Activated T-cell treated with anti-CD3 and anti-CD28 coated beads, Interleukin-2, amount 50 U/mL, for 4 hours (primary cell): Measurements from ENCODE around the gene TCF12. TPM values are rescaled to one million over a fixed set of nuclear protein-coding genes. Genes with fewer than 3 reads are reported as not detected.

ENCODE experiments used
- ATAC-seq, 2 donors: fragments of 200-7000 bp; cut with Tn5 transposase; one replicate each; pipeline ENCODE4 v1.10.0; 2021
- DNase-seq: peaks from one replicate; pipeline ENCODE4 v3.0.0-alpha.2; 2020
- H3K27me3 Mint-ChIP-seq: one replicate; pipeline ENCODE4 v1.8.0; 2021; ENCODE audit warnings: low read depth, mixed read lengths
- H3K36me3 Mint-ChIP-seq: one replicate; pipeline ENCODE4 v1.8.0; 2022; ENCODE audit warnings: mixed read lengths; ENCODE audit not compliant: insufficient read depth
- H3K4me1 Mint-ChIP-seq: one replicate; pipeline ENCODE4 v1.8.0; 2021; ENCODE audit warnings: low read depth, mixed read lengths
- H3K4me3 Mint-ChIP-seq: one replicate; pipeline ENCODE4 v1.8.0; 2021; ENCODE audit warnings: mild to moderate bottlenecking, moderate library complexity, mixed read lengths
- H3K9me3 Mint-ChIP-seq: one replicate; pipeline ENCODE4 v1.8.0; 2021; ENCODE audit warnings: mixed read lengths
- total RNA-seq, 3 donors: library from RNA; stranded (reverse); gene quantifications; one replicate each; pipeline ENCODE4 v1.2.1, GENCODE V29; 2021

The TCF12 gene
- total RNA-seq, 3 donors from 2014 or later = 49.3 to 71.3 (median 63.5) TPM

DNA sequence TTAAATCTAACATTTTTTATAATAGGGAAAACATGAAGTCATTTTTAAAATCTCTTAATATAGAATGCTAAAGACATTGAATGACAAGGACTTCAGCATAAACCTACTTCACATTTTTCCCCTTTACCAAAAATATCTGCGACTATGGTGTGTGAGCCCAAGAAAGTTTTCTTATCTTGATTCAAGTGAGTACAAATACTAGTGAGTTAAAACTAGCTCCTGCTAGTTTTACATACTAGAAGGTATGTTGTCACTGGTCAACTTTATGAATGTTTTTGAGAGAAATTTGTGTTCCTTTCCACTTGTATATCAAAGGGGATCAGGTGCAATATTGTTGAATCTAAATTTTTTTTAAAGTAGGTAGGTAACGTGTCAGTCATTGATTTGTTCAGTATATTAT, 305.4 kb downstream of the TCF12 start:
- DNase-seq = no peak

DNA sequence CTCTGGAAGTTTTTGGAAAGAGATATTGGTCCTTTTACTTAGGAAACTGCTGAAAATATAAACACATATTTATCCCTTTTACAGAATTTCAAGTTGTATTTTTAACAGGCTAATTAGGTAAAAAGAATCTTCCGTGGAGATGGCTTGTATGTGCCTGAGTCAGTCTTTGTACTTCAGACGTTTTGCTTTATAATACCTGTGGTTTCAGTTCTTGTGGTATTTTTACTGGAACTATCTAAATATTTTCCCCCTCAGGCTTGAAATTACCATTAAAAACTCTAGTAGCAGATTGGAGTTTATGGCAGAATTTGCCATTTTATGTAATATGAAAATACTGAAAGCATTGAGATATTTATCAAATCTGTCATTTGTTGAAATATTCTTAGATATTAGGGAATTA, 306.2 kb downstream of the TCF12 start:
- Mint-ChIP-seq H3K4me3 (no peak overlapping the region), H3K27me3 (no peaks in the 10 kb centered on the region), H3K36me3 (no peaks in the 10 kb centered on the region), H3K4me1 (peaks cover 10% of the 10 kb centered on the region), H3K9me3 (no peaks in the 10 kb centered on the region)
- ATAC-seq (no peak), DNase-seq (no peak)

More for the DNA sequence above, 305.4 kb downstream of the TCF12 start:
- no peak overlapping the region for H3K4me3 Mint-ChIP-seq
- peaks cover 14% of the 10 kb centered on the region for H3K4me1 Mint-ChIP-seq
- no peaks in the 10 kb centered on the region for H3K27me3 Mint-ChIP-seq
- H3K9me3 Mint-ChIP-seq = no peaks in the 10 kb centered on the region
- no peak for ATAC-seq
- no peaks in the 10 kb centered on the region for H3K36me3 Mint-ChIP-seq

DNA sequence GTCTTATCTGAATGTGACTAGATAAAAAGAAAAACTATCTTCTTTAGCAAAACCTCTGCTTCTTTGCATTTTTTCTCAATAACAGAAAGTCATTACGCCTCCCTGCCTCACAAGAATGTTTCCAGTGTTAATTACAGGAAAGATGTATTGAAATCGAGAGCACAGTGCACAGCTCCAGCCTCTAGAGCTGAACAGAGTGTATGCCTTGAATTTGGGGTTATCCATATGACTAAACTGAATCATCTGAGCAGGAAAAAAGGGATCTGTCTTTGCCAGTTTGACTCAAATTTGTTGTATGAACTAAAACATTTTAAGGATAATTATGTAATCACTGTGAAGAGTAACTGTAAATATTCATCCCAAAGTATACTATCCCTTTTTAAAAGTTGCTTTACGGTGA, 308.7 kb downstream of the TCF12 start:
- H3K27me3 Mint-ChIP-seq = no peaks in the 10 kb centered on the region
- H3K4me3 Mint-ChIP-seq = no peak overlapping the region
- peaks cover 10% of the 10 kb centered on the region for H3K4me1 Mint-ChIP-seq
- ATAC-seq = no peak
- H3K9me3 Mint-ChIP-seq = no peaks in the 10 kb centered on the region
- no peak for DNase-seq
- H3K36me3 Mint-ChIP-seq = peaks cover under 1% of the 10 kb centered on the region

GRCh38 chr15:57227899-57228298, 309.5 kb downstream of the TCF12 start:
- H3K9me3 Mint-ChIP-seq = no peaks in the 10 kb centered on the region
- peaks cover 5% of the 10 kb centered on the region for H3K36me3 Mint-ChIP-seq
- H3K4me3 Mint-ChIP-seq = no peak overlapping the region
- DNase-seq = no peak
- H3K27me3 Mint-ChIP-seq = no peaks in the 10 kb centered on the region
- no peak for ATAC-seq
- peaks cover 10% of the 10 kb centered on the region for H3K4me1 Mint-ChIP-seq

DNA sequence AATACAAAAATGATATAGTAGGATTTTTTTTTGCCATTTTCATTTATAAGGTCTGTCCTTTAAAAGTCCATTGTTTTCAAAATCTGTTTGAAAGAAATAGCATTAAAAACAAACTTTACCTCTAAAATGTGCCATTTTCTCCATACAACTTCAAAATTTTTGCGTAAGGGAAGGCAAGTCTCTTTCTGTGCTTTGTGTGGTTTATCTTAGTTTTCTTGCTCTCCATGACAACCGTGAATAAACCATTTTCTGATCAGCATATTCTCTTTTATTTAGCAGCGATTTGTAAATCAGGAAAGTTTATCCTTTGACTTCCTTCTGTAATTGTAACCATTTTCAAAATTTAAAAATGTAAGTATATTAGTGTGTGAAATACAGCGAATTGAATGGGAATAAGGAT, 310.0 kb downstream of the TCF12 start:
- Mint-ChIP-seq H3K4me3 (no peak overlapping the region), H3K4me1 (peaks cover 10% of the 10 kb centered on the region), H3K36me3 (peaks cover 6% of the 10 kb centered on the region), H3K27me3 (no peaks in the 10 kb centered on the region), H3K9me3 (no peaks in the 10 kb centered on the region)
- ATAC-seq = no peak
- DNase-seq = no peak

GRCh38 chr15:57229051-57229450, 310.6 kb downstream of the TCF12 start:
- H3K9me3 Mint-ChIP-seq = no peaks in the 10 kb centered on the region
- no peak for ATAC-seq
- H3K36me3 Mint-ChIP-seq = peaks cover 12% of the 10 kb centered on the region
- no peak for DNase-seq
- peaks cover 10% of the 10 kb centered on the region for H3K4me1 Mint-ChIP-seq
- no peak overlapping the region for H3K4me3 Mint-ChIP-seq
- no peaks in the 10 kb centered on the region for H3K27me3 Mint-ChIP-seq

DNA sequence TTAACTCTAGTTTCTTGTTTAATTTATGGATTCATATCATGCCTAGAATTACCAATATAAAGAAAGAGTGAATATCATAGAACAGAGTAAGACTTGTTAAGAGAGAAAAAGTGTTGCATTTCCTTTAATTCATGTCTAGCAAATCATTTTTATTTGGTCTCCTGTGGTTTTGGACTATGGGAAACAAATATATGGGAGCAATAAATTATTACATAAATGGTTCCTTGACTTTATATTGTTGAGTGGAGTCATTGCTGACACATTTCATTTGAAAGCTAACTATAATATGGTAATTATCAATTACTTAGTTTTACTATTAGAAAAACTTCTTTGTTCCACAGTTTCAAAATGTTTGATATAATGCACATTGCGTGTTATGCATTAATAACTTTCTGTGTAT, 313.1 kb downstream of the TCF12 start:
- Mint-ChIP-seq H3K4me3 (no peak overlapping the region), H3K9me3 (no peaks in the 10 kb centered on the region), H3K27me3 (no peaks in the 10 kb centered on the region), H3K36me3 (peaks cover 29% of the 10 kb centered on the region), H3K4me1 (peaks cover 7% of the 10 kb centered on the region)
- DNase-seq (no peak), ATAC-seq (no peak)

GRCh38 chr15:57234156-57234555, 315.7 kb downstream of the TCF12 start:
- Mint-ChIP-seq H3K4me1 (no peaks in the 10 kb centered on the region), H3K9me3 (no peaks in the 10 kb centered on the region), H3K36me3 (peaks cover 39% of the 10 kb centered on the region), H3K4me3 (no peak overlapping the region), H3K27me3 (no peaks in the 10 kb centered on the region)
- ATAC-seq (no peak), DNase-seq (no peak)

DNA sequence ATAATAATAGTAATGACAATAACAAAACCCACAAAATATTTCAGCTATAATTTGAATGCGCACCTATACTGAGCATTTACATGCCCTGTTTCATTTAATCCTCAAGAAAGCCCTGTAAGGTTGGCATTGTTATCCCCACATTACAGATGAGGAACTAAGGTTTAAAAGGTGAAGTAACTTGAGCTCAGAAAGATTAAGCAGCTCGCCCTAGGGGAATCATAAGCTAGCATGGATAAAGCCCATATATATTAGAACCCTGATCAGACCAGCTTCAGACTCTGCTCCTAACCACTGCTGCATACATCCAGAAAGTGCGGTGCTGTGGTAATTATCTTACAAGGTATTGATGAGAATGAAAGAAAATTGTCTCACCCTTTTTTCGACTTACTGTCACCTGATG, 316.7 kb downstream of the TCF12 start:
- H3K9me3 Mint-ChIP-seq = no peaks in the 10 kb centered on the region
- no peak overlapping the region for H3K4me3 Mint-ChIP-seq
- no peak for DNase-seq

GRCh38 chr15:57235873-57236272, 317.4 kb downstream of the TCF12 start:
- DNase-seq = no peak
- H3K4me3 Mint-ChIP-seq = no peak overlapping the region
- H3K36me3 Mint-ChIP-seq = peaks cover 45% of the 10 kb centered on the region
- no peaks in the 10 kb centered on the region for H3K4me1 Mint-ChIP-seq
- ATAC-seq = no peak
- H3K9me3 Mint-ChIP-seq = no peaks in the 10 kb centered on the region
- no peaks in the 10 kb centered on the region for H3K27me3 Mint-ChIP-seq

More for the DNA sequence above, 316.7 kb downstream of the TCF12 start:
- Mint-ChIP-seq H3K27me3 (no peaks in the 10 kb centered on the region), H3K36me3 (peaks cover 45% of the 10 kb centered on the region), H3K4me1 (no peaks in the 10 kb centered on the region)
- ATAC-seq = no peak

- H3K9me3 Mint-ChIP-seq = no peaks in the 10 kb centered on the region
- peaks cover 45% of the 10 kb centered on the region for H3K36me3 Mint-ChIP-seq
- DNase-seq (no peak), ATAC-seq (no peak)
- H3K4me1 Mint-ChIP-seq = no peaks in the 10 kb centered on the region
- no peak overlapping the region for H3K4me3 Mint-ChIP-seq
- no peaks in the 10 kb centered on the region for H3K27me3 Mint-ChIP-seq
These were observed 318.3 kb downstream of the TCF12 start for GRCh38 chr15:57236561-57237300.

DNA sequence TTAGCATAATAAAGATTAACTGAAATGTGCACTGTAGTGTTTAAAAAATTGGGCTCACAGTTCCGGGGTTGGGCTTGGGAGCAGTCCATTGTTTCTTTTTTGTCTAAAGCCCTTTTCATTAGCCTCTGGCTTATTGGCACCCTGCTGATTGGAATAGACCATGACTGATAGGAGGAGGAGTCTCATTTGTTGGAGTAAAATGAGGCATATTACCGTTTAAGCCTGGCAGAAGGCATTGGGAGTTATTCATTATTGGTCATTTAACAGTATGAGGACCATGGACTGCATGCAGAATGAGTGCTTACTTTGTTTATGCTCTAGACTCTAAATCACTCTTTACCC, 318.8 kb downstream of the TCF12 start:
- no peaks in the 10 kb centered on the region for H3K9me3 Mint-ChIP-seq
- ATAC-seq (no peak), DNase-seq (no peak)
- H3K36me3 Mint-ChIP-seq = peaks cover 46% of the 10 kb centered on the region
- no peaks in the 10 kb centered on the region for H3K27me3 Mint-ChIP-seq
- H3K4me1 Mint-ChIP-seq = no peaks in the 10 kb centered on the region
- no peak overlapping the region for H3K4me3 Mint-ChIP-seq

GRCh38 chr15:57237676-57238075, 319.2 kb downstream of the TCF12 start:
- no peak for ATAC-seq
- no peaks in the 10 kb centered on the region for H3K27me3 Mint-ChIP-seq
- peaks cover 43% of the 10 kb centered on the region for H3K36me3 Mint-ChIP-seq

DNA sequence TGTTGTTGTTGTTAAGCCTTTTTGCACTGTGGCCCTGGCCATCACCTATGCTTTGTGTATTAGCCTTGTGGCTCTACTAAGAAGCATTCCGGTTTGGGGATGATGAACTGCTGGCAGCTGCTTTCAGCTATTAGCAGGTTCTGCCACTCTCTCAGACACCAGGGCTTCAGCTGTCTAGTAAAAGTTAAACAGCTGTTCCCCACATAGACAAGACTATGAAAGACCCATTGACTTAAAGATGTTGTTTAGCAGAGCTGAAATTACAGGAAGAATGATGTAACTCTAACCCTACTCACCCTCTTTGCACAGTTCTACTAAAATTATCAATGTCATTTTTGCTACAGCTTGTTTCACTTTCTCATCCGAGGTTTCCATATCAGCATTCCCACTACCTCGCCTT, 326.7 kb downstream of the TCF12 start:
- Mint-ChIP-seq H3K27me3 (no peaks in the 10 kb centered on the region), H3K36me3 (peaks cover 35% of the 10 kb centered on the region), H3K4me3 (no peak overlapping the region), H3K4me1 (no peaks in the 10 kb centered on the region), H3K9me3 (no peaks in the 10 kb centered on the region)
- DNase-seq (no peak), ATAC-seq (no peak)

More at GRCh38 chr15:57237676-57238075, 319.2 kb downstream of the TCF12 start:
- no peak for DNase-seq
- no peak overlapping the region for H3K4me3 Mint-ChIP-seq
- no peaks in the 10 kb centered on the region for H3K4me1 Mint-ChIP-seq
- no peaks in the 10 kb centered on the region for H3K9me3 Mint-ChIP-seq

DNA sequence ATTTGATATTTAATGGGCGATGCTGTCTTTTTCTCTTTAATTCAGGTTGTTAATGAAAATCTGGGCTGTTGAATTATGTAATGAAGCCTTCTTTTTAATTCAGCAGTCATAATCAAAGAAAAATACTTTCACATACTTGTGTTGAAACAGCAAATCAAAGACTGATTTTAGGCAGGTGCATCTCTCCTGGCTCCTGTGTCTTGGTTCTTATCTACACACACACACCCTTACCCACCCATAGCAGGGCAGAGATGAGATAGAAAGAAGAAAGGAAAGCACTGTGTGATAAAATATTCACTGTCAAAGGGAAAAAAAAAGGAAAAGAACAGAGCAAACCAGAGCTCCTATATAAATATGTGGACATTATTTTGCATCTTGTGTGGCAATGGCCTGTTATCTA, 327.3 kb downstream of the TCF12 start:
- H3K36me3 Mint-ChIP-seq = peaks cover 36% of the 10 kb centered on the region
- H3K4me3 Mint-ChIP-seq = no peak overlapping the region
- no peaks in the 10 kb centered on the region for H3K9me3 Mint-ChIP-seq
- H3K4me1 Mint-ChIP-seq = no peaks in the 10 kb centered on the region
- DNase-seq (no peak), ATAC-seq (no peak)
- H3K27me3 Mint-ChIP-seq = no peaks in the 10 kb centered on the region
